NB4 (cell line): ENCODE measurements around the gene ZSWIM6.
"Not testable (repeated sequence)": the region's sequence is repeated elsewhere in the genome, so short reads cannot be mapped to it uniquely, and the experiment has no call there.

Experiments
- DNase-seq: peaks from one replicate; pipeline ENCODE4 v3.0.0; 2010; ENCODE audit warnings: low read depth
- H3K4me3 ChIP-seq: one replicate; pipeline ENCODE4 v1.5.1; 2011; ENCODE audit warnings: mild to moderate bottlenecking, low read depth, low read length, moderate library complexity
- MYC ChIP-seq: IDR thresholded peaks from 2 replicates; pipeline ENCODE4 v1.6.1; 2011; ENCODE audit warnings: low read depth, low read length
- POLR2A ChIP-seq: IDR thresholded peaks from 2 replicates; pipeline ENCODE4 v1.6.1; 2011; ENCODE audit warnings: mild to moderate bottlenecking; ENCODE audit not compliant: insufficient read length; ENCODE audit errors: extremely low read depth
- TF ChIP-seq, protein P1 (sequence below): IDR thresholded peaks from 2 replicates; pipeline ENCODE4 v1.6.1; 2011; ENCODE audit warnings: low read depth, low read length
- TF ChIP-seq, protein P2 (sequence below): IDR thresholded peaks from one replicate; pipeline ENCODE4 v1.5.1; 2012; ENCODE audit warnings: low read depth, low read length

ZSWIM6 gene

DNA sequence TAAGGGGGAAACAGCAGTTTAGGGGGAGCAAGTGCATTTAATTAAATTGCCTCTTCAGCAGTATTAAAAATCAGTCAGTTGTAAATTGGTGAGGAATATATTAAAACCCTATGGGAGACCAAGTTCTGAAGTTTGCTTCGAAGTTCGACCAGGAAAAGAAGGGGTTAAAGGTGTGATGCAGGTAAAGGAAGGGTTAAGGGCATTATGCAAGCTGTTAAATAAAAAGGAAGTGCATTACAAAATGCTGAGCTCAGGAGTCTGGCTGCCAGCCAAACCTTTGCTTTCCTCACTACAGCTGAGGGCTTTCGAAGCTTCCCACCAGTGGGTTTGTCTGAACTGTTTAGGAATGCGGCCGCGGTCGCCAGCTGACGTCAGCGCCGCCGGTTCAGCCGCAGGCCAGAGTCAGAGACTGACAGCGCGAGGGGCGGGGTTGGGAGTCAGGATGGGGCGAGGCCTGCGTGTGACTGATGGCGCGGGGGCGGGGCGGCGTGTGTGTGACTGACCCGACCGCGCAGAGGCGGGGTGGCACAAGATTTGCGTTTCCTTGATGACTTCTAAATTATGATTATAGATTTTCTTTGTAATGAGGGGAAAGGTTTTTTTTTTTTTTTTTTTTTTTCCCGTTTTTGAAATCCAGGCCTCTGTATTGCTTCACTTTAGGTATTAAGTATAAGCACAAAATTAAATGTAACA, 76.6 kb downstream of the ZSWIM6 start:
- DNase-seq, result peak; percentile 96
- TF ChIP-seq, protein P1, sequence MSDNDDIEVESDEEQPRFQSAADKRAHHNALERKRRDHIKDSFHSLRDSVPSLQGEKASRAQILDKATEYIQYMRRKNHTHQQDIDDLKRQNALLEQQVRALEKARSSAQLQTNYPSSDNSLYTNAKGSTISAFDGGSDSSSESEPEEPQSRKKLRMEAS, result peak; percentile 13; the same call in 1 of the 2 replicates
- no peak for TF ChIP-seq MYC
- TF ChIP-seq, protein P2, sequence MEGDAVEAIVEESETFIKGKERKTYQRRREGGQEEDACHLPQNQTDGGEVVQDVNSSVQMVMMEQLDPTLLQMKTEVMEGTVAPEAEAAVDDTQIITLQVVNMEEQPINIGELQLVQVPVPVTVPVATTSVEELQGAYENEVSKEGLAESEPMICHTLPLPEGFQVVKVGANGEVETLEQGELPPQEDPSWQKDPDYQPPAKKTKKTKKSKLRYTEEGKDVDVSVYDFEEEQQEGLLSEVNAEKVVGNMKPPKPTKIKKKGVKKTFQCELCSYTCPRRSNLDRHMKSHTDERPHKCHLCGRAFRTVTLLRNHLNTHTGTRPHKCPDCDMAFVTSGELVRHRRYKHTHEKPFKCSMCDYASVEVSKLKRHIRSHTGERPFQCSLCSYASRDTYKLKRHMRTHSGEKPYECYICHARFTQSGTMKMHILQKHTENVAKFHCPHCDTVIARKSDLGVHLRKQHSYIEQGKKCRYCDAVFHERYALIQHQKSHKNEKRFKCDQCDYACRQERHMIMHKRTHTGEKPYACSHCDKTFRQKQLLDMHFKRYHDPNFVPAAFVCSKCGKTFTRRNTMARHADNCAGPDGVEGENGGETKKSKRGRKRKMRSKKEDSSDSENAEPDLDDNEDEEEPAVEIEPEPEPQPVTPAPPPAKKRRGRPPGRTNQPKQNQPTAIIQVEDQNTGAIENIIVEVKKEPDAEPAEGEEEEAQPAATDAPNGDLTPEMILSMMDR, result no peak
- H3K4me3 ChIP-seq, result peak overlapping the region; percentile 42

DNA sequence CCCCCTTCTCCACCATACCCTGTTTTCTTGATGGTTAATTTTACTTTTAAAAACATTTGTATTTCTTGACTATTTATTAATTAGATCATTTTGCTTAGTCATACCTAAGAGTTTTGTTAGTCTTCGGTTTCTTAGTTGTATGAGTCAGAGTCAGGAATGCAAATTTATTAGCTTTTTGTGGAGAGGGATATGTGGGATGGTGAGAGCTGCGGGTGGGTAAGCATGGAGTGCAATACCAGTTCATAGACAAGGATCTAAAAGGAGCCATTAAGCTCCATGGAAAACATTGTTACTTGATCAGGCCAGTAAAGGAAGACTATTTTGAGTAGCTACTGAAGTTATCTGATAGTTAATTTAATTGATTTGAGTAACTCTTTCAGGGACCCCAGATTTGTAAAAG, 77.5 kb downstream of the ZSWIM6 start:
- H3K4me3 ChIP-seq, result peak overlapping the region; percentile 42
- TF ChIP-seq POLR2A (no peak), MYC (no peak)
- TF ChIP-seq, protein P1, result no peak
- TF ChIP-seq, protein P2, result no peak
- no peak for DNase-seq

DNA sequence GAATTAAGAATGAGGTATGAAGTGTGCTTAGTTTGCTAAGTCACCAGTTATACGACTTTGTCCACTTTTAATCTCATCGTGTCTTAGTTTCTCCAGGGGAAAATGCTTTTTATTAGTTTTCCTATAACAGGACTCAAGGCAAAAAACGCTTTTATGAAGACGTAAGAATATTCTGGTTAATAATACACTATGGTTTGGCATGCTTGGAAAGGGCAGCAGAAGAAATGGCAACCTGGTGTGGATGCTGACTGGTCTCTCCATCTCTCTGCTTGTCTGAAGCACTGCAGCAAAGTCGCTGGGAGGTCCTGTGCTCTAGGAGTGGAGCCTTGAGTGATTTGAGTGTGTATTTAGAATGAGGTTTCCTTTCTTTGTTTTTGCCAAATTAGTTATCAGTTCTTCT, 78.8 kb downstream of the ZSWIM6 start:
- TF ChIP-seq, protein P2, result no peak
- TF ChIP-seq POLR2A (no peak), MYC (no peak)
- TF ChIP-seq, protein P1, result no peak
- no peak for DNase-seq
- H3K4me3 ChIP-seq, result no peak overlapping the region

DNA sequence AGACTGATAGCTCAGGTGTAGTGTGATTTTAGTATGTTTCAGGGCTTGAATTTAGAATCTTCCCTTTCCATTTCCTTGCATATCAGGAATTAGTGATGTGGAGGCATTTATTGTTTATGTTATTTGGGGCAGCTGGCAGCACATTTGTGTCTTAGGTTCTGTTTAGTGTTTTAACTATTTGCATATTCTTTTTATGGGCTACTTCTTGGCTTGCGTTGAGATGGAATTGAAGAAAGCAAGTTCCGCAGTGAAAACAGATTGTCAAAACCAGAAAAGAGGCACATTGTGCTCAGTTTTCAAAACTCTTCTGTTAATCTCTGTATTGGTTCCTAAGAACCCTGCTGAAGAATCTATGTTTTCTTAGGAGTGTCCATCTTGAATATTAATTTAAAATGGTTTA, 80.3 kb downstream of the ZSWIM6 start:
- no peak for DNase-seq
- no peak overlapping the region for H3K4me3 ChIP-seq
- TF ChIP-seq POLR2A (no peak), MYC (no peak)
- TF ChIP-seq, protein P2, result no peak
- TF ChIP-seq, protein P1, result no peak

DNA sequence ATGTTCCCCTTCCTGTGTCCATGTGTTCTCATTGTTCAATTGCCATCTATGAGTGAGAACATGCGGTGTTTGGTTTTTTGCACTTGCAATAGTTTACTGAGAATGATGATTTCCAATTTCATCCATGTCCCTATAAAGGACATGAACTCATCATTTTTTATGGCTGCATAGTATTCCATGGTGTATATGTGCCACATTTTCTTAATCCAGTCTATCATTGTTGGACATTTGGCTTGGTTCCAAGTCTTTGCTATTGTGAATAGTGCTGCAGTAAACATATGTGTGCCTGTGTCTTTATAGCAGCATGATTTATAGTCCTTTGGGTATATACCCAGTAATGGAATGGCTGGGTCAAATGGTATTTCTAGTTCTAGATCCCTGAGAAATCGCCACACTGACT, 81.1 kb downstream of the ZSWIM6 start:
- DNase-seq, H3K4me3 ChIP-seq: not testable (repeated sequence)

DNA sequence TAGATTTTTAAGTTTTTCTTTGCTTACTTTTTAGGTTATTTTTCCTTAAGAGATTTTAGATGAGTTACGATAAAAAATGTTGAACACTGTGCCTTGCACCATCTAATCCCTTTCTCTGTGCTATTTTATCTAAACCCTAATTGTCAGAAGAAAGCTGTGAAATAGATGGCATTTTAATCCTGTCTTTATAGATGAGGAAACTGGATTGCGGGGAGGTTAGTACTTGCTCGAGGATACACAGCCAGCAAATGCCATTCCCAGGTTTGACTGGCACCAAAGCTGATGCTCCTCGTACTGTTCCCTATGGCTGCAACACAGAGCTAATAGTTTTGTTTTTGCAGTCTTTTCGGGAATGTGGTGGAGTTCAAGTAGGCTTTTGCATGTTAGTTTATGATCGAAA, 82.7 kb downstream of the ZSWIM6 start:
- DNase-seq, result no peak
- no peak for TF ChIP-seq MYC
- TF ChIP-seq, protein P1, result no peak
- no peak overlapping the region for H3K4me3 ChIP-seq

DNA sequence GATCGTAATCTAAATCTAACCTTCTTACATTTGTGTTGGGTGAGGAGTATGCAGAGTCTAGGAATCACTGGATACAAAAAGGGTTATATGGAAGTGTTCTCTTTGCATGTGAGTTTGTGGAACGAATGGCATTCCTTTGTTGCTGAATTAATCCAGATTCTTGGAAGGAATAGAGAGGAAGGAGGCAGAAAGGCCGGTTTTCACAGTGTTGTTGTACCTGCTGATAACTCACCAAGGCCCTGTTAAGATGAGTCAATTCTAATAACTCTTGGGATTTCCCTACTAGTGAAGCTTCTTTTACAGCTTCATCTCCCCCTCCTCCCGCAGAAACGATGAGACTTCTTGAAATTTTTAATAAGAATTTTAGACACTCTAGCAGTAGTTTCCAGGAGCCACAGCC, 84.0 kb downstream of the ZSWIM6 start:
- TF ChIP-seq MYC, result no peak
- TF ChIP-seq, protein P2, result no peak
- TF ChIP-seq POLR2A, result no peak
- TF ChIP-seq, protein P1, result no peak
- no peak overlapping the region for H3K4me3 ChIP-seq
- DNase-seq, result no peak
